Measurements from ENCODE around the gene UGT1A4.

DNA sequence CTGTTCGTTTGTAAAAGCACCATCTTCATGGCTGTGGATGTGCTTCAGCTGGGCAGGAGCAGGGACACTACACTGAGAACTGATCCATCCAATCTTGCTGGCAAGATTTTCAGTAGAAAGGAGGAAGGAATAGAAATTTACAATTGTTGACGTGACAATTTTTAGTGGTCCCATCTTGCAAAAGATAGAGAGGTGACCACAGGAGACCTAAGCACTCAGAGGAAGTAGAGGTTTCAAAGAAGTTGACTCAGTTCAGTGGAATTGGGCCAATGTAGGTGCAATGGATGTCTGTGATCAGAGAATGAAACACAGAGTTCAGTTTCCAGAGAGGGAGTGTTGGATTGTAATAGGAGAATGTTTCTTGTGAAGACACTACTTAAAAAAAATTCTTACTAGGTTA lies 4.4 kb upstream of the UGT1A4 start:
- TF ChIP-seq CTCF (IDR thresholded peaks at IDR 0.05; ENCODE audit: low read depth, low read length, poor library complexity, severe bottlenecking), result no peak
- TF ChIP-seq EZH2phosphoT487 (IDR thresholded peaks at IDR 0.05; ENCODE audit: borderline replicate concordance, low read length), result no peak
